Measurements from ENCODE around the gene SPATA9.

SPATA9 gene

DNA sequence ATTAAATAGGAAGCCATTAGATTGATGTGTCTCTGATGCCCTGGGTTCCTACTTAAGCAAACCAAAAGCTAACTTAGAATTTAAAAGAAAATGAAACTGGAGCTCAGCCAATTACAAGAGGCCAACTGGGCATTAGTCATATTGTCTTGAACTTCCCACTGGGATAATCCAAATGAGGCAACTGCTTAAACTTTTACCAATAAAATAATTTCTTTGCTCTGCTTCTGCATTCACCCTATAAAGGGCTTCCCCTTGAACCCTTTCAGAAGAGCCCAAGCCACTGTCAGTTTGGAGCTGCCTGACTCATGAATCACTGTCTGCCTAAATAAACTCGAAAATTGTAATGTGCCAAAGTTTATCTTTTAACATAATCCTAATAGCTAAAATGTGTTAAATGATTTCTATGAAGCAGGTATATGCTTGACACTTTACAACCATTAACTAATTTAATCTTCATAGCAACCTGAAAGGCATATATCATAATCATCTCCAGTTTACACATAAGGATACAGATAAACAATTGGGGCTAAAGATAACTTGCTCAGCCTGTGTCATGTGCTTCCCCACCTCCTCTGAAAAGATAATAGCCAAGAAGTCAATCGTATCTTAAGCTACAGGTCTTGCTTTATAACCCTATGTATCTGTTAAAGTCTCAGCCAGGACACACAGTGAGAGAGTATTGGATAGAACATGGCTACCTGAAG lies 51.4 kb downstream of the SPATA9 start:
- Histone ChIP-seq H3K9me3 (ENCODE audit: control insufficient read depth, insufficient read depth, low read length) (peaks cover 13% of the 10 kb centered on the region), H3K4me1 (ENCODE audit: insufficient read depth, low read length) (peaks cover 5% of the 10 kb centered on the region; the same call in 1 of the 2 replicates), H3K36me3 (ENCODE audit: insufficient read depth, low read length) (no peaks in the 10 kb centered on the region), H3K9ac (ENCODE audit: low read depth, low read length) (no peak overlapping the region)

DNA sequence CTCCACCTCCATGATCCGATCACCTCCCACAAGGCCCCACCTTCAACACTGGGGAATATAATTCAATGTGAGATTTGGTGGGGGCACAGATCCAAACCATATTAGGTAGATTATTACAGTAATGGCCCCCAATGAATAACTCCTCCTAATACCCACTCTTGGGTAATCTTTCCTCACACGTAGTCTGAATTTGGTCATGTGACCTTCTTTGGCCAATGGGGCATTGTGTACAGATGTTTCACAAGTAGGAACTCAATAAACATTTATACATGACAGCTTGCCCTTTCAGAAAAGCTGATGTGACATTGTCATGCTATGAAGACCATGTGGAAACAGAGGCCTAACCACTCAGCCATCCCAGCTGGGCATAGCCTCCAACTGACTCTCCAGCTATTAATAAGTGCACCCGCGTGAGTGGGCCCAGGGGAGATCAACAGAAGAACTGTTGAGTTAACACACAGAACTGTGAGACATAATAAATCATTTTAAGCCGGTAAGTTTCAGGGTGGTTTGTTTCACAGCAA lies 52.3 kb downstream of the SPATA9 start:
- Histone ChIP-seq H3K9me3 (ENCODE audit: control insufficient read depth, insufficient read depth, low read length) (peaks cover 13% of the 10 kb centered on the region), H3K36me3 (ENCODE audit: insufficient read depth, low read length) (no peaks in the 10 kb centered on the region), H3K4me1 (ENCODE audit: insufficient read depth, low read length) (peaks cover 5% of the 10 kb centered on the region; the same call in 1 of the 2 replicates), H3K9ac (ENCODE audit: low read depth, low read length) (no peak overlapping the region)

DNA sequence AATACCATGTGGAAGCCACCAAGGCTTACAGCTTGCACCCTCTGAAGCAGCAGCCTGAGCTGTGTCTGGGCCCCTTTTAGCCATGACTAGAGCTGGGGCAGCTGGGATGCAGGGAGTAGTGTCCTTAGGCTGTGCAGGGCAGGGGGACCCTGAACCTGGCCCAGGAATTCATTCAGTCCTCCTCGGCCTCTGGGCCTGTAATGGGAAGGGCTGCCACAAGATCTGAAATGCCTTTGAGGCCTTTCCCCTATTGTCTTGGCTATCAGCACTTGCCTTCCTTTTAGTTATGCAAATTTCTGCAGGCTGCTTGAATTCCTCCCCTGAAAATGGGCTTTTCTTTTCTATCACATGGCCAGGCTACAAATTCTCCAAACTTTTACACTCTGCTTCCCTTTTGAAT lies 53.9 kb downstream of the SPATA9 start:
- Histone ChIP-seq H3K36me3 (ENCODE audit: insufficient read depth, low read length) (no peaks in the 10 kb centered on the region), H3K4me1 (ENCODE audit: insufficient read depth, low read length) (peaks cover 5% of the 10 kb centered on the region; the same call in 1 of the 2 replicates), H3K9ac (ENCODE audit: low read depth, low read length) (no peak overlapping the region), H3K9me3 (ENCODE audit: control insufficient read depth, insufficient read depth, low read length) (peaks cover 13% of the 10 kb centered on the region)

- Histone ChIP-seq H3K9ac (ENCODE audit: low read depth, low read length) (no peak overlapping the region), H3K4me1 (ENCODE audit: insufficient read depth, low read length) (peaks cover 5% of the 10 kb centered on the region; the same call in 1 of the 2 replicates), H3K9me3 (ENCODE audit: control insufficient read depth, insufficient read depth, low read length) (peaks cover 13% of the 10 kb centered on the region), H3K36me3 (ENCODE audit: insufficient read depth, low read length) (no peaks in the 10 kb centered on the region)
These were observed 54.6 kb downstream of the SPATA9 start for GRCh38 chr5:95627971-95628810.

- H3K36me3 ChIP-seq (ENCODE audit: insufficient read depth, low read length), result no peaks in the 10 kb centered on the region
- no peak overlapping the region for H3K9ac ChIP-seq (ENCODE audit: low read depth, low read length)
- no peaks in the 10 kb centered on the region for H3K4me1 ChIP-seq (ENCODE audit: insufficient read depth, low read length)
- peaks cover 13% of the 10 kb centered on the region for H3K9me3 ChIP-seq (ENCODE audit: control insufficient read depth, insufficient read depth, low read length)
These were observed 56.1 kb downstream of the SPATA9 start for GRCh38 chr5:95626701-95627100.

GRCh38 chr5:95624368-95624767 lies 58.4 kb downstream of the SPATA9 start:
- no peaks in the 10 kb centered on the region for H3K36me3 ChIP-seq (ENCODE audit: insufficient read depth, low read length)
- peaks cover 13% of the 10 kb centered on the region for H3K9me3 ChIP-seq (ENCODE audit: control insufficient read depth, insufficient read depth, low read length)
- H3K9ac ChIP-seq (ENCODE audit: low read depth, low read length), result no peak overlapping the region
- H3K4me1 ChIP-seq (ENCODE audit: insufficient read depth, low read length), result no peaks in the 10 kb centered on the region

DNA sequence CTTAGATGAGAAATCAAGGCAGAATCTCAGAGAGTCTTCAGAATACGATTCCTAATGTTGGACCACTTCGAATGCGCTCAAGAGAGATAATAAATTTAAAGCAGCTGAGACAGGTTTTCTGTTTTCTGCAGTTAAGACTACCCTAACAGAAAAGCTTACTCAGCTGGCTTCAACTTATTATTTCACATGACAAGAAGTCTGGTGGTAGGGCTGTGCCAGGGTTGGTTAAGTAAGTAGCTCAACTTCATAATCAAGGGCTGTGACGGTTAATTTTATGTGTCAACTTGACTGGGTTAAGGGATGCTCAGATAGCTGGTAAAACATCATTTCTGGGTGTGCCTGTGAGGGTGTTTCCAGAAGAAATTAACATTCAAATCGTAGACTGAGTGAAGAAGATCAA lies 59.1 kb downstream of the SPATA9 start:
- Histone ChIP-seq H3K36me3 (ENCODE audit: insufficient read depth, low read length) (no peaks in the 10 kb centered on the region), H3K9me3 (ENCODE audit: control insufficient read depth, insufficient read depth, low read length) (peaks cover 8% of the 10 kb centered on the region), H3K4me1 (ENCODE audit: insufficient read depth, low read length) (no peaks in the 10 kb centered on the region), H3K9ac (ENCODE audit: low read depth, low read length) (no peak overlapping the region)

GRCh38 chr5:95621839-95622629 lies 60.8 kb downstream of the SPATA9 start:
- H3K36me3 ChIP-seq (ENCODE audit: insufficient read depth, low read length), result no peaks in the 10 kb centered on the region
- no peak overlapping the region for H3K9ac ChIP-seq (ENCODE audit: low read depth, low read length)

GRCh38 chr5:95620870-95621838 lies 61.6 kb downstream of the SPATA9 start:
- Histone ChIP-seq H3K9ac (ENCODE audit: low read depth, low read length) (peak overlapping the region; percentile 50), H3K9me3 (ENCODE audit: control insufficient read depth, insufficient read depth, low read length) (no peaks in the 10 kb centered on the region), H3K36me3 (ENCODE audit: insufficient read depth, low read length) (no peaks in the 10 kb centered on the region), H3K4me1 (ENCODE audit: insufficient read depth, low read length) (no peaks in the 10 kb centered on the region)

More at GRCh38 chr5:95621839-95622629, 60.8 kb downstream of the SPATA9 start:
- H3K9me3 ChIP-seq (ENCODE audit: control insufficient read depth, insufficient read depth, low read length), result no peaks in the 10 kb centered on the region
- no peaks in the 10 kb centered on the region for H3K4me1 ChIP-seq (ENCODE audit: insufficient read depth, low read length)

GRCh38 chr5:95620030-95620869 lies 62.5 kb downstream of the SPATA9 start, which contains the start of gene GPR150:
Gene GPR150 (plus strand): TSS chr5:95620087. CDS start chr5:95620276, 189 bp downstream.
- no peaks in the 10 kb centered on the region for H3K9me3 ChIP-seq (ENCODE audit: control insufficient read depth, insufficient read depth, low read length)
- H3K36me3 ChIP-seq (ENCODE audit: insufficient read depth, low read length), result no peaks in the 10 kb centered on the region
- H3K9ac ChIP-seq (ENCODE audit: low read depth, low read length), result peak within 1 kb of the TSS; percentile 50
- no peaks in the 10 kb centered on the region for H3K4me1 ChIP-seq (ENCODE audit: insufficient read depth, low read length)

DNA sequence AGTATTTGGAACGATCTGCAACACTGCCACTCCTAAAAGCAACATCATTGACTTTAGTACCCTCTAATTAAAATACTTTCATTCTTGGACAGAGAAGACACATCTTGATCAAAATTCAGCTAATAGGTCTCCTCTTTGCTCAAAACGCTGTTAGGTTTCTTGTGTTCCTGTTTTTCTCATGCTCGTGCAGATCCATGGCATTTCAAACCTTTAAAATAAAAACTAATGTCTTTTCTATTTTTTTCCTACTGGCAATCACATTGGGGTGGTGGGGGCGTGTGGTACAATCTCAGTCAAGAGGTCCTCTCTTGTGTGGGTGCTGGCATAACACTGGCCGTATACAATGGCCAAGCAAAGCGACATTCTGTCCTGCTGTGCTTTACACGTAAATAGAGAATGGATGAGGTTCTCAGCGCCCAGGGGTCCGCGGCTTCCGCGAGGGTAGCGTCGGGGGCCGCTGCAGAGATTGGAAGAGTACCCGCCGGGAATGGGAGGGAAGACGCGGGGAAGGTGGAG lies 63.2 kb downstream of the SPATA9 start:
- Histone ChIP-seq H3K36me3 (ENCODE audit: insufficient read depth, low read length) (no peaks in the 10 kb centered on the region), H3K9me3 (ENCODE audit: control insufficient read depth, insufficient read depth, low read length) (no peaks in the 10 kb centered on the region), H3K9ac (ENCODE audit: low read depth, low read length) (peak overlapping the region; percentile 50; the same call in 1 of the 2 replicates), H3K4me1 (ENCODE audit: insufficient read depth, low read length) (no peaks in the 10 kb centered on the region)

DNA sequence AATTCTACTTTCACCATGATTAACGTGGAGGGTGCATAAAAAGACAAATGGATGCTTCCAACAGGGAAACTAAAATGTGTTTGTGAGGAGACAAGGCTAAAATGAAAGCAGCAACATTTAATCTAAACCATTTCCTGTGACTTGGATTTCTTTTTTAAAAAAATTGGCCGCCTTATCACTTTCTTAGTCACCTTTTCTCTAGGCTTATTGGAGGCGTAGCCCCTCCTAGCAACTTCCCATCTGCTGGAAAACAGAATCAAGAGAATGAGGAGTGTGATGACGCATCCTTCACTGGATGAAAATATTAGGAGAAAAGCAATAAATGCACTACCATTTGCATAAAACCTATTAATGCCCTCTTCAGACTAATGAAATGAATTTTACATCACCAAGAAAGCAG lies 63.7 kb downstream of the SPATA9 start:
- no peaks in the 10 kb centered on the region for H3K36me3 ChIP-seq (ENCODE audit: insufficient read depth, low read length)
- no peak overlapping the region for H3K9ac ChIP-seq (ENCODE audit: low read depth, low read length)
- H3K9me3 ChIP-seq (ENCODE audit: control insufficient read depth, insufficient read depth, low read length), result no peaks in the 10 kb centered on the region
- H3K4me1 ChIP-seq (ENCODE audit: insufficient read depth, low read length), result no peaks in the 10 kb centered on the region

All from ES-I3 (cell line).